ENCODE results near the gene PAM.
"Not testable (repeated sequence)": the region's sequence is repeated elsewhere in the genome, so short reads cannot be mapped to it uniquely, and the experiment has no call there.

The PAM gene

DNA sequence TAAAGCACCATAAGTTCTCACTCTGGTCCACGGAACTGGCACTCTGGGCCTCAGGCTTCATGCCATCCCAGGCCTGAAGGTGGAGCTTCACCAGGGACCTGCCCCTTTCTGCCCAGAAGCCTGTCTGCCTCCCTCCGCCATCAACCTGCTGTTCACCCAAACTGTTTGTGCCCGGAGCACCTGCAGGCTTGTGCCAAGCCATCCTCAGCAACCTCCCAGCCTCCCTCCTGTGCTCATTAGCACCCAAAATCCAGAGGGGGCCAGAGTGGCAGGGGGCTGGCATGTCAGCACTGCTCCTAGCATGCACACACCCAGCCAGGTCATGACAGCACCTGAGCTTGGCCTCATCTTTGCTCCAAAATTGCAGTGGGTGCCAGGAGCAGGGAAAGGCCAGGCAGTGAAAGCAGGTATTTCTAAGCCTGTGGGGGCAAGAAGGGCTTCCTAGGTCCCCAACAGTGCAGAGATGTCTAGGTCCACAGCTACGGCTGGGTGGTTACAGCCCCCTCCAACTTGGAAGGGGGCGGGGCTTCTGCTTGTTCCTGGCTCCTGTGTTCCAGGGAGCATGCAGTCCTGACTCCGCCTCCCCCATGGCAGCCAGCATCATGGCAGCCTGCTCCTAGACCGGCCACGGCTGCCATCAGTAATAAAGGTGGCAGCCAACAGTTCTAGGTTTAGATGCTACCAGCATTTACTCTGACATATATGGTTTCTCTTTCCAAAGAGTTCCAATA is 279.7 kb downstream of the PAM start:
- H3K4me3 ChIP-seq (ENCODE audit: low read depth, low read length): no peak overlapping the region

DNA sequence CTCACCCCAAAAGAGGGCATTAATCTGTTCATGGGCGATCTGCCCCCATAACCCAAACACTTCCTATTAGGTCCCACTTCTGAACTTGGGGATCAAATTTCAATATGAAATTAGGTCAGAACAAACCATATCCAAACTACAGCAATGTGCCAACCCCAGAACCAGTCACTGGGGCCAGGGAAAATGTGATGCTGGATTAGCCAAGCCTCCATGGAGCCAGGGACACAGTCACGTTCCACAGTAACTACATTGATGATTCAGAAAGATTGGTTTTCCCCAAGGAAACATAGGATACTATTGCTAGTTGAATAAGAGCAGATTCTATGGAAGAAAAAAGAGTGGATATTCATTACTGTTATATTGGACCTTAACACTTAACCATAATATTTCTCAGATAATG is 280.6 kb downstream of the PAM start:
- no peak overlapping the region for H3K4me3 ChIP-seq (ENCODE audit: low read depth, low read length)

DNA sequence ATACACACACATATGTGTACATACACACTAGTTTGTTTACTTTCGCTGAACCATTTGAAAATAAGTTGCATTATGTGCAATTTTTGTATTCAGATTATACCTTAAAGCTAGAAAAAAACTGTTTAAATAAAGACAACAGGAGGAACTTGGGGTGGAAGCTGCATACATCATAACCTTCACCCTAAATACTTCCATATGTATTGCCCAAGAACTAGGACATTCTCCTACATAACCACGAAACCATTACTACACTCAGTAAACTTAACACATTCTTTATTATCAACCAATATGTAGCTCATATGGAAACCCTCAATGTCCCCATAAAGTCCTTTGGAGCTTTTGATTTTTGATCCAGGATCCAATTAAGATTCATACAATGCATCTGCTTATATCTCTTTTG is 281.5 kb downstream of the PAM start:
- H3K4me3 ChIP-seq (ENCODE audit: low read depth, low read length): no peak overlapping the region

DNA sequence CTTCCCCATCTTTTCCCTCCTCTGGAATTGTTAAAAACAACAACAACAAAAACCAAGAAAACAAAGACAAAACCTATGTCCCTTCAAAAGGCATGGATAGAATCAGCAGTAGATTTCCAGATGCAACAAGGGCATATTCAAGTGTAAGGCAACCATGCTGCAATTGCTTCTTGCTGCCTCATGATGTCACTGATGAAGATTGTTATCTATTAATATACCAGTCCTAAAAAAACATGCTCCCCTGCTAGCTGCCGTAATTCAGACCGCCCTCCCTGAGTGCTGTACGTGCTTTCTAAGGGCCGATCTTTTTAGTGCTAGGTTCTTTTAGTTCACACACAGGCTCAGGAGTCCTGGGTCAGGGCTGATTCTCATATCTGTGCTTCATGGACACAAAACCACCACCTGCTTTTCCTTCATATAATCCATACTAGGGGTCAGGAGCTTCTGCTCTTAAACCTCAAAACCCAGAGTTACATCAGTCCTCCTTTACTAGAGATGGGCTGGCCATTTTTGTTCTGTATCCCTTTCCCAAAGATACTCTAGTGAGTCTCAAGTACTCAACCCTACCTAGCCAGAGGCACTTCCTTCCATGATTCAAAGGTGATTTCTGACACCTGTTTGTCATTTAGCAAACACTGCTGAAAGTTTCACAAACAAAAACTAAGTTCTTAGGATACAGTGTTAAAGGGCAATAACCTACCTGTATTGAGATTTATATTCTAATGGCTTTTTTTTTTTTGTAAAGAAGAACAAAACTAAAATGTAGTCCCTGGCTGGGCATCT is 282.8 kb downstream of the PAM start:
- no peak overlapping the region for H3K4me3 ChIP-seq (ENCODE audit: low read depth, low read length)

DNA sequence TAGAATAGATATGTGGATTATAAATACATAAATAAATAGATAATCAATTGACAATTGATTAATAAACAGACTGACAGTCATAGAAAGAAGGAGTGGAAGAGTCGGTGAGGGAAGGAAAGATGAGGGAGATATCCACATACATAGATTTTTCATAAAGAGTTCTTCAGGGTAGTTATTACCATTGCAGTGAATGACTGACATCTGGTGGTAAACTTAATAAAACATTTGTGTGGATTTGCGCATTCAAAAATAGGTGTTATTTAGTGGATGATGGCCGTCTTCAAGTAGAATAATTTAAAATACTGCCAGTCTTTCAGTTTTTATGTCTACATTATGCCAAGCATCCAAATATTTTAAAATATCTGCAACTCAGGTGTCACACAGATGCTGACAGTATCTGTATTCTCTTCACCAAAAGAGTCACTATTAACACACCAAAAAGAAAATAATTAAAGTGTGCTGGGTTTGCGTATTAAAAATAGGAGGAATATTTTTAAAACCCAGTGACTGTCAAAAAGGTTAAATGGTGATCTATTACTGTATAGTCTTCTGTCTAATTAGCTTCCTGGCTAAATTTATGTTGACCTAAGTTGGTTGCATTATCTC is 286.1 kb downstream of the PAM start:
- H3K4me3 ChIP-seq (ENCODE audit: low read depth, low read length): no peak overlapping the region

DNA sequence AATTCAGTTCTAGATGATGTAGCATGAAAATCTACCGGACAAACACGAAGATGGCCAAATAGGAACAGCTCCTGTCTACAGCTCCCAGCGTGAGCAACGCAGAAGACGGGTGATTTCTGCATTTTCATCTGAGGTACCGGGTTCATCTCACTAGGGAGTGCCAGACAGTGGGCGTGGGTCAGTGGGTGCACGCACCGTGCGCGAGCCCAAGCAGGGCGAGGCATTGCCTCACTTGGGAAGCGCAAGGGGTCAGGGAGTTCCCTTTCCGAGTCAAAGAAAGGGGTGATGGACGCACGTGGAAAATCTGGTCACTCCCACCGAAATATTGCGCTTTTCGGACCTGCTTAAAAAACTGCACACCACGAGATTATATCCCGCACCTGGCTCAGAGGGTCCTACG is 291.6 kb downstream of the PAM start:
- not testable (repeated sequence) for H3K4me3 ChIP-seq (ENCODE audit: low read depth, low read length)

DNA sequence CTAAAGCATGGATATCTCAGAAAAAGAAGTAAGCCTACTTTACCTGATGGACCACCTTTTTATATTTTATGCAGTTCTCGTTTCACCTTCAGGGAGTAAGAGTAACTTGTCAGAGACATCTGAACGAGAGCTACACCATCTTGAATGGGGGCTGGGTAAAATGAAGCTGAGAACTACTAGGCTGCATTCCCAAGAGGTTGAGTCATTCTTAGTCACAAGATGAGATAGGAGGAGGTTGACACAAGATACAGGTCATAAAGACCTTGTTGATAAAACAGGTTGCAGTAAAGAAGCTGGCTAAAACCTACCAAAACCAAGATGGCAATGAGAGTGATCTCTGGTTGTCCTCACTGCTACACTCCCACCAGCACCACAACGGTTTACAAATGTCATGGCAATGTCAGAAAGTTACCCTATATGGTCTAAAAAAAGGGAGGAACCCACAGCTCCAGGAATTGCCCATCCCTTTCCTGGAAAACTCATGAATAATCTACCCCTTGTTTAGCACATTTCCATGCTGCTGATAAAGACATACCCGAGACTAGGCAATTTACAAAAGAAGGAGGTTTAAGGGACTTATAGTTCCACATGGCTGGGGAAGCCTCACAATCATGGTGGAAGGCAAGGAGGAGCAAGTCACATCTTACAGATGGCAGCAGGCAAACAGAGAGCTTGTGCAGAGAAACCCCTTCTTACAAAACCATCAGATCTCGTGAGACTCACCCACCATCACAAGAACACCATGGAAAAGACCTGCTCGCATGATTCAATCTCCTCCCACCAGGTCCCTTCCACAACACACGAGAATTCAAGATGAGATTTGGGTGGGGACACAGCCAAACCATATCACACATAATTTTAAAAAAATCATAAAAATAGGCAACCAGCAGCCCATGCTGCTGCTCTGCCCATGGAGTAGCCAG is 302.4 kb downstream of the PAM start:
- no peak overlapping the region for H3K4me3 ChIP-seq (ENCODE audit: low read depth, low read length)

DNA sequence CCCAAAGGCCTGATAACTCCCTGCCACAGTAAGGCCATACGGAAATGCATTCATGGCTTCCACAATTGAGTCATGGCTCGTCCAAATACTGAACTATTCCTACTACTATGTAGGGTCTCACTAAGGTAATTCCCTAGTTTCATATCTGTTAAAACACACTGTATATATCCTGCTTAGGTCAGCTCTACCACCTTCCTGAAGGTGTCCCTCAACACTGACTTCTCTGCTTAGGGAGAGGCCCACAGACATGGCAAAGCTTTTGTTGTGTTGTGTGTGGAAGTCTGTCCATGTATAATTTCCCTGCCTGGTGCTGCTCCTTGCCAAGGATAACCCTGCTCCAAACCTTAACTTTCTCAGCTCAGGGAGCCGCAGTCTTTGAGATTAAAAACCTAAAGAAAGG is 304.4 kb downstream of the PAM start:
- no peak overlapping the region for H3K4me3 ChIP-seq (ENCODE audit: low read depth, low read length)

DNA sequence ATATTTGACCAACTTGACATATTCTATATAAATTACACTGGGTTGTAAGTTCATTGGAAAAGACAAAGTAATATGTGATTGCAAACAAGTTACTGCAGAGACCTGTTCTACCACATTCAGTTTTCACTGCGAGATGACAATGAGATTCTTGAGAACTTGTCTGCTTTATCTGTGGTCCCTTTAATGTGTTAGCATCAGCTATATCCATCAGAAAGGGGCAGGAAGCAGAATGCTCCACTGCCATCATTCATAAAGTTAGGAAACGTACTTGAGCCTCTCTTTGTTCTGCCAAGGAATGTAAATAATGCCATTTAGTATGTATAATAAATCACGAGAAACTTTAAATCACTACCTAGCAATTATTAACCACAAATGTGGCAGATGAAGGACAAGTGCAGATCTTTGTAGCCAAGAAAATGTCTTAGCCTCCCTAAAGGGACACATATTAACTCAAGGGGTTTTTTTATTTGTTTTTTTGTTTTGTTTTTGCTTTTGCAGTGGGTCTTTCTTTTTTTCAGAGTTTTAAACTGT is 305.4 kb downstream of the PAM start:
- H3K4me3 ChIP-seq (ENCODE audit: low read depth, low read length): no peak overlapping the region

DNA sequence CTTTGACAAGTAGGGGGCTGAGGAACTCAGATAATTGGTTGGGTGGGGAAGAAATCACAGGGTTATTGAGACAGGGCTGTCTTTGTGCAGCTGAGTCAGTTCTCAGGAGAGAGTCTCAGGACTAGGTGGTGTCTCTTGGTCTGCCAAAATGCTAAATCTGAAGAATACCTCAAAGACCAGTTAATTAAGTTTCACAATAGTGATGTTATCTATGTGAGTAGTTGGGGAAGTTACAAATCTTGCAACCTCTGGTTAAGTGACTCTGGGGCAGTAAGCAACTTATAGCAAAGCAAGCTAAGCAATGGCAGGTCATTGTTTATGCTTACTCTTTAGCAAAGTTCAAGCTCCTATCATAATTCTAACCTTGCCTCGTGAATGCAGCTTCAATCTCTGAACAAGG is 311.2 kb downstream of the PAM start:
- H3K4me3 ChIP-seq (ENCODE audit: low read depth, low read length): no peak overlapping the region

DNA sequence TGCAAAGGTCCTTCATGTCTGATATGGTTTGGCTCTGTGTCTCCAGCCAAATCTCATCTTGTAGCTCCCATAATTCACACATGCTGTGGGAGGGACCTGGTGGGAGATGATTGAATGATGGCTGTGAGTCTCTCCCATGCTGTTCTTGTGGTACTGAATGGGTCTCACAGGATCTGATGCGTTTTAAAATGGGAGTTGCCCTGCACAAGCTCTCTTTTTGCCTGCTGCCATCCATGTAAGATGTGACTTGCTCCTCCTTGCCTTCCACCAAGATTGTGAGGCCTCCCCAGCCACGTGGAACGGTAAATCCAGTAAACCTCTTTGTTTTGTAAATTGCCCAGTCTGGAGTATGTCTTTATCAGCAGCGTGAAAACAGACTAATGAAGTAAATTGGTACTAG is 318.4 kb downstream of the PAM start:
- H3K4me3 ChIP-seq (ENCODE audit: low read depth, low read length): not testable (repeated sequence)

DNA sequence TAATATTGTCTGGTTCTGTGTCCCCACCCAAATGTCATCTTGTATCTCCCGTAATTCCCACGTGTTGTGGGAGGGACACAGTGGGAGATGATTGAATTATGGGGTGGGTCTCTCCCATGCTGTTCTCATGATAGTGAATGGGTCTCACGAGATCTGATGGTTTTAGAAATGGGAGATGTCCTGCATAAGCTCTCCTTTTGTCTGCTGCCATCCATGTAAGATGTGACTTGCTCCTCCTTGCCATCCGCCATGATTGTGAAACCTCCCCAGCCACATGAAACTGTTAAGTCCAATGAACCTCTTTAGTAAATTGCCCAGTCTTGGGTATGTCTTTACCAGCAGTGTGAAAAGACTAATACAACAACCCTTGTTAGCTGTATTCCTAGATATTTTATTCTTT is 320.3 kb downstream of the PAM start:
- H3K4me3 ChIP-seq (ENCODE audit: low read depth, low read length): no peak overlapping the region
